IMR-90 (cell line): ENCODE measurements around the gene PTCH2. TPM values are rescaled to one million over a fixed set of nuclear protein-coding genes. Genes with fewer than 3 reads are reported as not detected.

Source experiments
- ATAC-seq: fragments of 200-7000 bp; cut with Tn5 transposase; 2 replicates; pipeline ENCODE4 v1.9.1; 2020; ENCODE audit warnings: low read depth, mild to moderate bottlenecking, moderate library complexity
- BruUV-seq: library from RNA; stranded (reverse); fragments of 400-500 nt; replicated peaks from 2 replicates; lab custom pipeline; 2021; lab: Mats Ljungman, UMichigan
- CTCF ChIA-PET: fragments of 300-600 bp; formaldehyde crosslinking; extraction: SDS; loops from one replicate; lab custom pipeline; 2021; ENCODE audit warnings: antibody characterized with exemption; lab: Yijun Ruan, JAX
- POLR2A ChIA-PET: fragments of 300-600 bp; sonication (Branson Sonifier 250); formaldehyde crosslinking; loops from one replicate; lab custom pipeline; 2022; ENCODE audit warnings: antibody characterized with exemption; ENCODE audit not compliant: unreplicated experiment; lab: Charles Lee
- DNase-seq: peaks from one replicate; pipeline ENCODE4 v3.0.0; 2013
- H2AFZ ChIP-seq: replicated peaks from 2 replicates; pipeline ENCODE3; 2013; ENCODE audit warnings: low read length, mild to moderate bottlenecking; ENCODE audit not compliant: poor library complexity
- H2AK5ac ChIP-seq: 2 replicates; pipeline ENCODE4 v1.6.1; 2013; ENCODE audit warnings: low read depth, low read length, inconsistent platforms
- H2AK9ac ChIP-seq: replicated peaks from 2 replicates; pipeline ENCODE3; 2013; ENCODE audit warnings: mild to moderate bottlenecking, low read depth, low read length, moderate library complexity; ENCODE audit not compliant: poor library complexity
- H2BK120ac ChIP-seq: 2 replicates; pipeline ENCODE4 v1.6.1; 2013; ENCODE audit warnings: low read depth, low read length, inconsistent platforms
- H2BK15ac ChIP-seq: 3 replicates; pipeline ENCODE4 v1.6.1; 2013; ENCODE audit warnings: low read depth, low read length, inconsistent platforms
- H2BK20ac ChIP-seq: 2 replicates; pipeline ENCODE4 v1.6.1; 2013; ENCODE audit warnings: low read depth, mild to moderate bottlenecking, inconsistent platforms, low read length, moderate library complexity
- H2BK5ac ChIP-seq: 2 replicates; pipeline ENCODE4 v1.6.1; 2013; ENCODE audit warnings: mild to moderate bottlenecking, low read depth, low read length, inconsistent platforms; ENCODE audit not compliant: poor library complexity, severe bottlenecking
- H3K14ac ChIP-seq: replicated peaks from 2 replicates; pipeline ENCODE4 v1.6.1; 2013; ENCODE audit warnings: low read depth, low read length, inconsistent platforms
- H3K18ac ChIP-seq: 2 replicates; pipeline ENCODE4 v1.6.1; 2013; ENCODE audit warnings: low read depth, low read length, control low read depth
- H3K23ac ChIP-seq: 2 replicates; pipeline ENCODE4 v1.6.1; 2013; ENCODE audit warnings: low read depth, low read length, inconsistent platforms
- H3K27ac ChIP-seq: 2 replicates; pipeline ENCODE4 v1.5.1; 2013; ENCODE audit warnings: mild to moderate bottlenecking, control low read depth, low read length; ENCODE audit not compliant: insufficient read depth
- H3K27me3 ChIP-seq: 2 replicates; pipeline ENCODE4 v1.6.1; 2013; ENCODE audit warnings: low read length; ENCODE audit not compliant: control insufficient read depth, insufficient read depth
- H3K36me3 ChIP-seq: 2 replicates; pipeline ENCODE4 v1.6.1; 2013; ENCODE audit warnings: low read length, mixed read lengths; ENCODE audit not compliant: control insufficient read depth, insufficient read depth
- H3K4ac ChIP-seq: 2 replicates; pipeline ENCODE4 v1.6.1; 2013; ENCODE audit warnings: low read depth, low read length, inconsistent platforms
- H3K4me1 ChIP-seq: 2 replicates; pipeline ENCODE4 v1.6.1; 2013; ENCODE audit warnings: low read length, mixed read lengths; ENCODE audit not compliant: control insufficient read depth, insufficient read depth
- H3K4me2 ChIP-seq: 2 replicates; pipeline ENCODE4 v1.6.1; 2013; ENCODE audit warnings: low read depth, mild to moderate bottlenecking, control low read depth, low read length, moderate library complexity
- H3K4me3 ChIP-seq: 2 replicates; pipeline ENCODE4 v1.5.1; 2013; ENCODE audit warnings: low read depth, mild to moderate bottlenecking, control low read depth, low read length, moderate library complexity; ENCODE audit not compliant: insufficient read depth
- H3K56ac ChIP-seq: 2 replicates; pipeline ENCODE4 v1.6.1; 2013; ENCODE audit warnings: low read length, inconsistent platforms; ENCODE audit not compliant: insufficient read depth; ENCODE audit errors: extremely low read depth
- H3K79me1 ChIP-seq, 2 experiments: 2 replicates each; pipeline ENCODE4 v1.6.1; 2013; ENCODE audit warnings: low read length in 2 of 2, inconsistent platforms in 1 of 2, low read depth in 1 of 2
- H3K9ac ChIP-seq: 2 replicates; pipeline ENCODE4 v1.6.1; 2013; ENCODE audit warnings: low read depth, low read length, control low read depth
- H3K9me1 ChIP-seq: 2 replicates; pipeline ENCODE4 v1.6.1; 2013; ENCODE audit warnings: low read length, inconsistent platforms; ENCODE audit not compliant: insufficient read depth
- H3K9me3 ChIP-seq: 2 replicates; pipeline ENCODE4 v1.6.1; 2013; ENCODE audit warnings: low read length; ENCODE audit not compliant: control insufficient read depth, insufficient read depth
- H4K20me1 ChIP-seq: 2 replicates; pipeline ENCODE4 v1.6.1; 2013; ENCODE audit warnings: low read length, inconsistent platforms; ENCODE audit not compliant: insufficient read depth
- H4K5ac ChIP-seq: 2 replicates; pipeline ENCODE4 v1.6.1; 2013; ENCODE audit warnings: mild to moderate bottlenecking, low read depth, low read length, control low read depth
- H4K8ac ChIP-seq, 2 experiments: 2 replicates each; pipeline ENCODE4 v1.6.1; 2013; ENCODE audit warnings: low read depth in 2 of 2, low read length in 2 of 2, control low read depth in 1 of 2, inconsistent platforms in 1 of 2
- H4K91ac ChIP-seq: 2 replicates; pipeline ENCODE4 v1.6.1; 2013; ENCODE audit warnings: low read depth, low read length, inconsistent platforms; ENCODE audit not compliant: insufficient read depth
- BHLHE40 ChIP-seq: fragments of 150-350 bp; IDR thresholded peaks from 2 replicates; pipeline ENCODE4 v1.6.1; 2016; ENCODE audit warnings: mild to moderate bottlenecking, low read depth, low read length
- CHD1 ChIP-seq: IDR thresholded peaks from 2 replicates; pipeline ENCODE4 v1.6.1; 2012; ENCODE audit warnings: low read depth, low read length, improper control_type of control experiment
- POLR2A ChIP-seq: IDR thresholded peaks from 2 replicates; pipeline ENCODE4 v1.6.1; 2012; ENCODE audit warnings: mild to moderate bottlenecking, low read depth, low read length
- WGBS, 2 experiments: methylation state at CpG; one replicate each; pipeline versions ENCODE4 v1.1.5 to v1.1.7; 2013; ENCODE audit warnings: missing lambda C conversion rate in 2 of 2; ENCODE audit not compliant: insufficient read length in 1 of 2; ENCODE audit errors: extremely low coverage in 2 of 2; 5-methylcytosine and 5-hydroxymethylcytosine counted together
- dilution Hi-C: fragments of 300-500 bp; cut with HindIII; formaldehyde crosslinking; loops from one replicate; pipeline ENCODE4 v1.14.3; 2018; ENCODE audit warnings: low sequenced_read_pairs; ENCODE audit not compliant: unreplicated experiment
- in situ Hi-C: fragments of 300-500 bp; cut with MboI; formaldehyde crosslinking; loops from 3 replicates; pipeline ENCODE4 v1.14.3; 2019; ENCODE audit warnings: low sequenced_read_pairs, inconsistent platforms, mixed read lengths
- intact Hi-C: fragments of 100-400 bp; cut with micrococcal nuclease; formaldehyde crosslinking; loops from 2 replicates; pipeline ENCODE4 v1.10.0; 2022
- polyA plus RNA-seq, 3 experiments: library from polyadenylated mRNA; depleted of rRNA; stranded (reverse); fragments of >200 nt; gene quantifications; 2 replicates each; pipeline ENCODE4 v1.2.3, GENCODE V29; 2012; ENCODE audit warnings: low replicate concordance in 1 of 3
- total RNA-seq: library from RNA; depleted of rRNA; stranded (reverse); fragments of >200 nt; gene quantifications from 2 replicates; pipeline ENCODE4 v1.2.3, GENCODE V29; 2012
- TF ChIP-seq, protein P1 (sequence below): conservative IDR thresholded peaks from 2 replicates; pipeline ENCODE4 v1.5.1; 2012; ENCODE audit warnings: mild to moderate bottlenecking, low read depth, low read length, improper control_type of control experiment

PTCH2 gene
- total and polyA plus RNA-seq, 2 of the 4 experiments (the other 2 are of a cell fraction): under 0.01 to 0.56 TPM

DNA sequence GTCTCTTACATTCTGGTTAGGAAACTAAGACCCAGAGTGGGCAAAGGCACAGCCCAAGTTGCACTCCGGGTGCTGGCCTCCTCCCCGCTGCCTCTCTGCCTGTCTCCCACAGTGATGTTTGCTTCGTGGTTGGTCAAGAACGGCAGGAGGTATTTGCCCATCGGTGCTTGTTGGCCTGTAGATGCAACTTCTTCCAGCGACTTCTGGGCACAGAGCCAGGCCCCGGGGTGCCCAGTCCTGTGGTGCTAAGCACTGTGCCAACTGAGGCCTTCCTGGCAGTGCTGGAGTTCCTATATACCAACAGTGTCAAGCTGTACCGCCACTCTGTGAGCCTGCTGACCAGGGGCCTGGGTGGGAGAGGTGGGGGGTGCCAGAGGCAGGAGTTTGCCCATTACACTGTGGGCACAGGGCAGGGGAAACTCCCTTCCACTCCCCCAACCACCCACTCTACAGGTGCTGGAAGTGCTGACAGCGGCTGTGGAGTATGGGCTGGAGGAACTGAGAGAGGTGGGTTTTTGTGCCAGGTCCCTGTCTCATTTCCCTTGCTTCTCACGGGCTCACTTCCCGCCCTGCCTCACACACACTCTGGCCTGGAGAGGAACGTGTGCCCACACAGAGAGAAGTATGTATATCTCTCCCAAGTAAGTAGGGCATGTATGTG is 32.8 kb downstream of the PTCH2 start:
- peaks cover 13% of the 10 kb centered on the region for H3K36me3 ChIP-seq
- H3K9me1 ChIP-seq: peaks cover 34% of the 10 kb centered on the region
- 47% methylated on average over 6 of the region's 12 CpGs; no CpG with 5 or more reads in 1 of the 2 experiments for WGBS, 2 experiments
- no peaks in the 10 kb centered on the region for H3K27me3 ChIP-seq
- peak overlapping the region; percentile 93 for H4K5ac ChIP-seq
- peak overlapping the region; percentile 86 for H3K27ac ChIP-seq
- peaks cover 58% of the 10 kb centered on the region for H3K4me1 ChIP-seq
- no peak overlapping the region for H3K4me3 ChIP-seq
- H2BK20ac ChIP-seq: peak overlapping the region; percentile 73; the same call in 1 of the 2 replicates
- H3K79me1 ChIP-seq: peaks cover 19 to 62% of the 10 kb centered on the region in 2 experiments
- H4K8ac ChIP-seq: peak overlapping the region; percentile 94 to 97; a peak in 3 of 4 replicates
- peak overlapping the region; percentile 100 for H3K4ac ChIP-seq
- in situ Hi-C loops (no loop called here), intact Hi-C loops (no loop called here), dilution Hi-C loops (no loop called here)
- H3K9ac ChIP-seq: 0 out of 2 replicates have a peak overlapping the region, but pooled peaks have one; percentile 96
- POLR2A ChIA-PET: interaction anchor here (2.4 to 3.7 kb wide), 2 partner anchors 8 to 10 kb away, joined by 17 to 30 read pairs; partner anchors contain the start of gene PLK3
- peak overlapping the region; percentile 98; the same call in 2 of the 3 replicates for H2BK15ac ChIP-seq
- H3K14ac ChIP-seq: peak overlapping the region; percentile 98
- H3K23ac ChIP-seq: peak overlapping the region; percentile 98
- H2BK120ac ChIP-seq: peak overlapping the region; percentile 98
- peaks cover 9% of the 10 kb centered on the region; the same call in 1 of the 2 replicates for H4K20me1 ChIP-seq
- peak overlapping the region; percentile 98 for H2AK9ac ChIP-seq
- H4K91ac ChIP-seq: peak overlapping the region; percentile 100
- H2AFZ ChIP-seq: peak overlapping the region; percentile 9
- peak overlapping the region; percentile 96 for H2BK5ac ChIP-seq
- peak overlapping the region; percentile 94; the same call in 1 of the 2 replicates for H3K18ac ChIP-seq
- H2AK5ac ChIP-seq: peak overlapping the region; percentile 100
- CTCF ChIA-PET: interaction anchor here (0.7 to 1.7 kb wide), 3 partner anchors 9 to 17 kb away, joined by 3 to 6 read pairs (median 4); no protein-coding TSS in a partner anchor
- no TSS peak for BruUV-seq
- H3K56ac ChIP-seq: peak overlapping the region; percentile 37
- DNase-seq (no peak), ATAC-seq (no peak)
- peak overlapping the region; percentile 86 for H3K4me2 ChIP-seq
- TF ChIP-seq, protein P1, sequence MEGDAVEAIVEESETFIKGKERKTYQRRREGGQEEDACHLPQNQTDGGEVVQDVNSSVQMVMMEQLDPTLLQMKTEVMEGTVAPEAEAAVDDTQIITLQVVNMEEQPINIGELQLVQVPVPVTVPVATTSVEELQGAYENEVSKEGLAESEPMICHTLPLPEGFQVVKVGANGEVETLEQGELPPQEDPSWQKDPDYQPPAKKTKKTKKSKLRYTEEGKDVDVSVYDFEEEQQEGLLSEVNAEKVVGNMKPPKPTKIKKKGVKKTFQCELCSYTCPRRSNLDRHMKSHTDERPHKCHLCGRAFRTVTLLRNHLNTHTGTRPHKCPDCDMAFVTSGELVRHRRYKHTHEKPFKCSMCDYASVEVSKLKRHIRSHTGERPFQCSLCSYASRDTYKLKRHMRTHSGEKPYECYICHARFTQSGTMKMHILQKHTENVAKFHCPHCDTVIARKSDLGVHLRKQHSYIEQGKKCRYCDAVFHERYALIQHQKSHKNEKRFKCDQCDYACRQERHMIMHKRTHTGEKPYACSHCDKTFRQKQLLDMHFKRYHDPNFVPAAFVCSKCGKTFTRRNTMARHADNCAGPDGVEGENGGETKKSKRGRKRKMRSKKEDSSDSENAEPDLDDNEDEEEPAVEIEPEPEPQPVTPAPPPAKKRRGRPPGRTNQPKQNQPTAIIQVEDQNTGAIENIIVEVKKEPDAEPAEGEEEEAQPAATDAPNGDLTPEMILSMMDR: no peak
- TF ChIP-seq BHLHE40: no peak
- no peak for TF ChIP-seq CHD1
- peak; percentile 12; the same call in 1 of the 2 replicates for TF ChIP-seq POLR2A
- no peaks in the 10 kb centered on the region for H3K9me3 ChIP-seq
